Stimulated activated CD4-positive, alpha-beta T cell treated with anti-CD3 and anti-CD28 coated beads, Interleukin-4, amount 100 ng/mL, for 4 hours (primary cell): Measurements from ENCODE around the gene LRP5.
"Not testable (repeated sequence)": the region's sequence is repeated elsewhere in the genome, so short reads cannot be mapped to it uniquely, and the experiment has no call there.

ENCODE experiments used
- DNase-seq, 2 experiments: peaks; one replicate each; pipeline ENCODE4 v3.0.0-alpha.2; 2020

Gene LRP5

DNA sequence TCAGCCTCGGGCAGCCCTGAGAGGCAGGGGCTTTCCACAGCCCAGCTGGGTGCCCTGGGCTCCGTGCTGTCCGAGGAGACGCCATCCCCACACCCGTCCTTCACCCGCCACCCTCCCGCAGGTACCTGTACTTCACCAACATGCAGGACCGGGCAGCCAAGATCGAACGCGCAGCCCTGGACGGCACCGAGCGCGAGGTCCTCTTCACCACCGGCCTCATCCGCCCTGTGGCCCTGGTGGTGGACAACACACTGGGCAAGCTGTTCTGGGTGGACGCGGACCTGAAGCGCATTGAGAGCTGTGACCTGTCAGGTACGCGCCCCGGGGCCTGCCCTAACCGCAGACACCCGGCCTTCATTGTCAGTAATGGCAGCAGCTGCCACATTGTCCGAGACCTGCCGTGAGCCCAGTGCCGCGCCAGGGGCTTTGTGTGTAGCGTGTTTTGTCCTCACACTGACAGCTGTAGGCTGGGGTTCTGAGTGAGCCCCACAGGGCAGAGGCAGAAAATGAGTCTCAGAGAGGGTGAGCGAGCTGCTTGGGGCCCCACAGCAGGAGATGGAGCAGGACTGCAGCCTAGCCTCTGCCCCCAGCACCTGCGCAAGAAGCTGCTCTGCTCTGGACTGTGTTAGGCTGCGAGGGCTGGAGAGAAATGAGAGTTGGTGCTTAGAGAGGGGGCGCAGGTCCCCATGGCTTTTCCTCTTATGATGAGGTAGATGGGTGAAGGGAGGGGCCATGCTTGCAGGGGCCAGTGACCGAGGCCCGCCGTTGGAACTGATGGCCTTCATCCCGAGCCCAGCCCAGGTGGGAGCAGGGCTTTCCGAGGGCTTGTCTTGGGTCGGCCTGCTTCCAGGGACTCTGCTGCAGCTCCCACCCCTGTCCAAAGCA lies 112.8 kb downstream of the LRP5 start:
- no peak for DNase-seq

GRCh38 chr11:68425866-68426380 lies 113.5 kb downstream of the LRP5 start:
- DNase-seq = no peak

DNA sequence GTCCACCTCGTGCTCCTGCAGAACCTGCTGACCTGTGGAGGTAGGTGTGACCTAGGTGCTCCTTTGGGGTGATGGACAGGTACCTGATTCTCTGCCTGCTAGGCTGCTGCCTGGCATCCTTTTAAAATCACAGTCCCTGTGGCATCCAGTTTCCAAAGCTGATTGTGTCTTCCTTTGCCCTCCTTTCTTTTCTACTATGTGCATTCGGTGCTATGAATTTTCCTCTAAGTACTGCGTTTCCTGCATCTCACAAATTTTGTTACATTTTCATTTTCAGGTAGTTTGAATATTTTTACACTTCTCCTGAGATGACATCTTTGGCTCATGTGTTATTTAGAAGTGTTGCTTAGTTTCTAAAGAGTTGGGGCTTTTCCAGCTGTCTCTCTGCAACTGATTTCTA lies 117.3 kb downstream of the LRP5 start:
- DNase-seq = no peak

GRCh38 chr11:68430384-68430783 lies 118.0 kb downstream of the LRP5 start:
- no peak for DNase-seq

GRCh38 chr11:68430801-68431200 lies 118.4 kb downstream of the LRP5 start:
- no peak for DNase-seq

DNA sequence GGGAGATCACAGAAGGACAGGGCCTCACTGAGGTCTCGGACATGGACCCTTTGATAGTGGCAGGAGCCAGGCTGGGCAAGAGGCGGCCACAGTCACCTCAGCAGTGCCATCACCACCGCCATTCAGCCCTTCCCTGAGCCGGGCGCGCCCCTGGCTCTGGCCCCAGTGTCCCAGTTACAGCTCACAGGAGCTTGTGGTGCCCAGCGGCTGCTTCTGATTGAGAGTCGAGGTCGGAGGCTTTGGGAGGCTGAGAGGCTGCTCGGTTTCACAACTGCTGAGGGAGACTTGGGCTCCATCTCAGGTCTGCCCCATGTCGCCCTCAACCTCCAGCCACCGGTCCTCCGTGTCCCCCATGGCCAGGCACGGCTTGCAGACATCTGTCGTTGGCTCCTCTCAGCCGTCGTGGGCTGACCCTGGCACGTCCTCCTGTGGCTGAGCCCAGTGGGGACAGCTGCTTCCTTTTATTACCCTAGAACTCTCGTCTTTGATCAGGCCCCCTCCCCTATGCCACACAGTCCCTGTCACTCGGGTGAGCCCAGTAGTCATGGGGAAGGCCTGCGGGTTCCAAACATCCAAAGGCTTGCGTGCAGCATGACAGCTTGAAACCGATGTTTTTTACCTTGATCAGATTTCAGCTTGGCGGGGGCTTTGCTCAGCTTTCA lies 119.7 kb downstream of the LRP5 start:
- DNase-seq = no peak

GRCh38 chr11:68432874-68433273 lies 120.5 kb downstream of the LRP5 start:
- no peak for DNase-seq

DNA sequence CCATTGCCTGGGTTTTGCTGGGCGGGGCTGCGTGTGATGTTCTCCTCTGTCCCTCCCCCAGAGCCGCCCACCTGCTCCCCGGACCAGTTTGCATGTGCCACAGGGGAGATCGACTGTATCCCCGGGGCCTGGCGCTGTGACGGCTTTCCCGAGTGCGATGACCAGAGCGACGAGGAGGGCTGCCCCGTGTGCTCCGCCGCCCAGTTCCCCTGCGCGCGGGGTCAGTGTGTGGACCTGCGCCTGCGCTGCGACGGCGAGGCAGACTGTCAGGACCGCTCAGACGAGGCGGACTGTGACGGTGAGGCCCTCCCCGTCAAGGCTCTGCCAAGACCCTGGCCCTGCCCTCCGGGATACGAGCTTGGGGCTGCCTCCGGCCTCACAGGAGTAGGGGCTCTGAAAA lies 121.2 kb downstream of the LRP5 start:
- DNase-seq = no peak

DNA sequence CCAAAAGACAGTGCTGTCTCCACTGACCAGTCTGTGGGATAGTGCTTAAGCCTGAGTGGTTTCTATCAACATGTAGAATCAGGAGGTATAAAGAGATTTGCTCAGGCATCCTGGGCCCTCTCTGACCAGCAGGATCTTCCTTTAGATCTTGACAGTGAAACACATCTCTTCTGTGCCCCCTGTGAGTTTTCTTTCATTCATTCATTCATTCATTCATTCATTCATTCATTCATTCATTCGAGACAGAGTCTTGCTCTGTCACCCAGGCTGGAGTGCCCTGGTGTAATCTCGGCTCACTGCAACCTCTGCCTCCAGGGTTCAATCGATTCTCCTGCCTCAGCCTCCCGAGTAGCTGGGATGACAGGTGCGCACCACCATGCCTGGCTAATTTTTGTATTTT lies 121.8 kb downstream of the LRP5 start:
- not testable (repeated sequence) for DNase-seq

- DNase-seq = no peak
Observed at GRCh38 chr11:68436162-68436888, 123.9 kb downstream of the LRP5 start.

DNA sequence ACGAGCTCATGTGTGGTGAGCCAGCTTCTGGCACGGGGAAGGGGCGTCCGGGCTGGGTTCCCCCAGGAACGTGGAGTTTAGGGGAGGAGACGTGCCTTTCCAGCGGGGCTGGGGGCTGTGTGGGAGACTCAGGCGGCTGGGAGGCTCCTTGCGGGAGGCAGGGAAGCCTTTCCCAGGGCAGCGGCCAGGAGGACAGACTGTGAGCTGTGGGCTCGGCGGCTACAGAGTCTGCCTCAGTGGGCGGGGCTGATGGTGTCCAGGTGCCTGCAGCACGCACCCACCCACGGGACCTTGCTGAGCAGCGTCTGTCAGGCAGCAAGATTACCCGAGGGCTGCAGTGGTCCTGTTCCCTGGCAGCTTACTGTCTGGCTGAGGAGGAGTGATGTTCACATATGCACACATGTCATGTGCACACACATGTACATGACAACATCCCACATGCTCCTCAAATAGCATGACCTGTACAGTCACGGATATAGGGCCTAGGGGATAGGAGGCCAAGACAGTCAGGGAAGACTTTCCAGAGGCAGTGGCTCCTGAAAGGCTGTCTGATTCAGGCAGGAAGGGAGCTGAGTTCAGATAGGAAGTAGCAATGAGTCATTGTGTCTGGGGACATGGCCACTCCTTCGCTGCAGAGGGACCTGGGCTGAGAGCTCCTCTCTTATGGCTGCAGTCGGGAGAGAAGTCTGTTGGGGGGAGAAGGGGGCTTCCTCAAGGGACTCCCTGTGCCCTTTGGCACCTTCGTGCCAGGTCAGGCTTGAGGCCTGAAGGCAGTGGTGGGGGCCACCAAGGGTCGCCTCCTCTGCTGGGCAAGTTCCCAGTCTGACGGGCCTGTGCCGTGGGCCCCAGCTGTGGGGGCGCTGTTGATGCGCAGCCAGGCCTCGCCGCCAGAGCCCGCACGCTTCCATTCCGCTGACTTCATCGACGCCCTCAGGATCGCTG lies 124.9 kb downstream of the LRP5 start:
- DNase-seq = no peak

- DNase-seq = no peak
Observed at GRCh38 chr11:68437927-68438657, 125.7 kb downstream of the LRP5 start.

DNA sequence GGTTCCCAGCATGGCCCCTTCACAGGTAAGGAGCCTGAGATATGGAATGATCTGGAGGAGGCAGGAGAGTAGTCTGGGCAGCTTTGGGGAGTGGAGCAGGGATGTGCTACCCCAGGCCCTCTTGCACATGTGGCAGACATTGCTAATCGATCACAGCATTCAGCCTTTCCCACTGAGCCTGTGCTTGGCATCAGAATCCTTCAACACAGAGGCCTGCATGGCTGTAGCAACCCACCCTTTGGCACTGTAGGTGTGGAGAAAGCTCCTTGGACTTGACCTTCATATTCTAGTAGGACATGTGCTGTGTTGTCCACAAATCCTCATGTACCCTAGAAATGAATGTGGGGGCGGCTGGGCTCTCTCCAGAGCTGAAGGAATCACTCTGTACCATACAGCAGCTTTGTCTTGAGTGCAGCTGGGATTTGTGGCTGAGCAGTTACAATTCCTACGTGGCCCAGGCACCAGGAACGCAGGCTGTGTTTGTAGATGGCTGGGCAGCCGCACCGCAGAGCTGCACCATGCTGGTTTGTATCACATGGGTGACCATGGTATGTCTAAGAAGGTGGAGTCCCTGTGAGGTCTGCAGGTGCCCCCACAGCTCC lies 126.4 kb downstream of the LRP5 start:
- DNase-seq = no peak

GRCh38 chr11:68439355-68440065 lies 127.1 kb downstream of the LRP5 start:
- no peak for DNase-seq

DNA sequence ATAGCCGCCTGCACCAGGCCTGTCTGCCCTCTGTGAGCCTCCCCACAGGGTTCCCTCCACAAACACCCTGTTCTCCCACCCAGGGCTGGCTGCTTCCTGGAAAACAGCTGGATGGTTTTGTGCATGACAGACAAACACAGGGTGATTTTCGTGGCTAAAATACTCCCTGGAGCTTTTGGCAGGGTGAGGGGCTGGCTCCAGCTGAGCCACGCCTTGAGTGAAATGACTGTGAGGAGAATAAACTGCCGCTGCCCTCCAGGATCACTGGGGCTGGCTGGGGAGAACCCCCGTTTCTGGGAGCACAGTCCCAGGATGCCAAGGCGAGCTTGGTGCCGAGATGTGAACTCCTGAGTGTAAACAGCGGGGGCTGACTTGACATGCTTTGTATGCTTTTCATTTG lies 127.8 kb downstream of the LRP5 start:
- no peak for DNase-seq

DNA sequence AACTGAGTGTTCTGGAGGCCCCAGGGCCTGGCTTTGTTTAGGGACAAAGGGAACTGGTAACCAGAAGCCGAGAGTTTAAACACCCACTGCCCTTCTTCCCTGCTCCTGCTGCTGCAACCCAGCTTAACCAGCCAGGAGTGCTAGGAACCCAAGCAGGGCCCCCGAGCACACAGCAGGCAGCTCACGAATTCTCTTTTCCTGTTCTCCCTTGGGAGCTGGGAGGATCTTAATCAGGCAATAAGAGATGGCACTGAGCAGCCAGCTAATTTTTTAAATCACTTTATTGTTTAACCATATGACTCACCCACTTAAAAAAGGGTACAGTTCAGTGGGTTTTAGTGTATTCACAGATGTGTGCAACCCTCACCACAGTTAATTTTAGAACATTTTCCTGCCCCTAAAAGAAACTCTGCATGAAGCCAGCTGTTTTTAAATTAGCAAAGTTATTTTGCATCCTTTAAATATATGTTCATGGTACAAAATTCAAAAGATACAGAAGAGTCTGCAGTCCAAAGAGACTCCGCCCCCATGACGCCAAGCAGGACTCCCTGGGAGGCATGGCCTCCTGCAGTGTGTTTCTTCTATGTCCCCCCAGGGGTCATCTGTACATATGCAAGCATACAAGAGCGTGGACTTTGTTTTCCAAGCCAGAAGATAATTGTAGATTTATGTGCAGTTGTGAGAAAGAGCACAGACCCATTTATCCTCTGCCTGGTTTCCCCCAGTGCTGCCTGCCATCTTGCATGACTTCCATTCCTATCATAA lies 129.3 kb downstream of the LRP5 start:
- no peak for DNase-seq

DNA sequence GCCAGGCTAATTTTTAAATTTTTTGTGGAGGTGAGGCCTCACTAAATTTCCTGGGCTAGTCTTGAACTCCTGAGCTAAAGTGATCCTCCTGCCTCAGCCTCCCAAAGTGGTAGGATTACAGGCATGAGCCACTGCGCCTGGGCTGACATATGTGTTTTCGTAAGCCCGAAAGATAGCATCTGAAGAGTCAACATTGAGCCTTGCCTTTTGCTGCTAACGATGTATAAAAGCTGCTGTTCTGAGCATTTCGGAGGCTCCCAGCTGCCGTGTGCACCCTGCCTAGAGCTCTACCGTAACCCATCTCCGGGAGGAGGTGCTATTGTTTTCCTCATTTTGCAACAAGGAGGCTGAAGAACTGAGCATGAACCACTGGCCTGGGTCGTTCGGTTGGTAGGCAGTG lies 130.0 kb downstream of the LRP5 start:
- no peak for DNase-seq

DNA sequence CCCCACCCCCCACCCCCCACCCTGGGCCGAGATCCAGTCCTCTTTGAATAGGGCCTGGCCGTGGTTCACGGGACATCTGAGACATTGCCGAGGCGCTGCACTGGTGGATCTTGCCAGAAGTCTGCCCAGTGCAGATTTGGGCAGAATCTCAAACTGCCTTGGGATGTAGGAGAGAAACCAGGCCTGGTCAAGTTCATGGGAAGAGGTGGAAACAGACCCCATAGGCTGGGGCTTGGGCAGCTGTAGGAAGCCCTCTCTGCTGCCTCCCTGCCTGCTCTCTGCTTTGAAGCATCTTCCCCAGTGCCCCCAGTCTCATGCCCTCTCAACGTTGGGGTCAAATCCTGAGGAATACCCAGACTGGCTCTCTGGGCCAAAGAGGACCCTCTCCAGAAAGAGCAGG lies 132.2 kb downstream of the LRP5 start:
- DNase-seq = no peak

GRCh38 chr11:68445531-68446035 lies 133.2 kb downstream of the LRP5 start:
- DNase-seq = no peak
